ENCODE data around the gene ITPR1. TPM values are rescaled to one million over a fixed set of nuclear protein-coding genes. Genes with fewer than 3 reads are reported as not detected.

Gene ITPR1
- total RNA-seq, 4 donors from 2014 or later, result 56.1 to 71.2 (median 61.9) TPM

DNA sequence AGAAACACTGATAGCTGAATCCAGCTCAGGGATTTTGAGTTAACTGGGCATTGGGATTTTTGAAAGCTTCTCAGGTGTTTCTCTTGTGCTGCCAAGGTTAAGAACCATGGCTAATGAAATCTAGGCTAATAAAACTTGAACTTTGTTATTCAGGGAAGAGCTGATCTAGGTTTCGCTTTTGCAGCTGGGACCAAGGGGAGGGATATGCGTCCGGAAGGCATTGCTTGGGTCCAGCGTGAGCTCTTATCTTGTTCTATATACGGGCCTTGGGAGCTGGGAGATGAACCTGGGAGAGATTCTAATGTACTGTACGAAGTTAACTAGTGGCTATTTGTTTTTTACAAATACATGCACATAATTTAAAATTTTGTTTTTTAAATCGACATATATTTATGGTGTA is 29.8 kb downstream of the ITPR1 start:
- Histone ChIP-seq H3K4me3 (no peak overlapping the region), H3K36me3 (no peaks in the 10 kb centered on the region), H3K9me3 (no peaks in the 10 kb centered on the region), H3K27me3 (no peaks in the 10 kb centered on the region), H3K4me1 (peaks cover 0 to 14% (median 3%) of the 10 kb centered on the region in 4 donors), H3K27ac (no peak overlapping the region)
- 82 to 95% methylated on average over 7 of the region's 7 CpGs for WGBS, 2 donors
- no peak for DNase-seq (ENCODE audit: low spot score in 2 of 2)
- TF ChIP-seq, protein P1, sequence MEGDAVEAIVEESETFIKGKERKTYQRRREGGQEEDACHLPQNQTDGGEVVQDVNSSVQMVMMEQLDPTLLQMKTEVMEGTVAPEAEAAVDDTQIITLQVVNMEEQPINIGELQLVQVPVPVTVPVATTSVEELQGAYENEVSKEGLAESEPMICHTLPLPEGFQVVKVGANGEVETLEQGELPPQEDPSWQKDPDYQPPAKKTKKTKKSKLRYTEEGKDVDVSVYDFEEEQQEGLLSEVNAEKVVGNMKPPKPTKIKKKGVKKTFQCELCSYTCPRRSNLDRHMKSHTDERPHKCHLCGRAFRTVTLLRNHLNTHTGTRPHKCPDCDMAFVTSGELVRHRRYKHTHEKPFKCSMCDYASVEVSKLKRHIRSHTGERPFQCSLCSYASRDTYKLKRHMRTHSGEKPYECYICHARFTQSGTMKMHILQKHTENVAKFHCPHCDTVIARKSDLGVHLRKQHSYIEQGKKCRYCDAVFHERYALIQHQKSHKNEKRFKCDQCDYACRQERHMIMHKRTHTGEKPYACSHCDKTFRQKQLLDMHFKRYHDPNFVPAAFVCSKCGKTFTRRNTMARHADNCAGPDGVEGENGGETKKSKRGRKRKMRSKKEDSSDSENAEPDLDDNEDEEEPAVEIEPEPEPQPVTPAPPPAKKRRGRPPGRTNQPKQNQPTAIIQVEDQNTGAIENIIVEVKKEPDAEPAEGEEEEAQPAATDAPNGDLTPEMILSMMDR (IDR thresholded peaks at IDR 0.05), result no peak
- TF ChIP-seq EP300 (IDR thresholded peaks at IDR 0.05), result no peak

DNA sequence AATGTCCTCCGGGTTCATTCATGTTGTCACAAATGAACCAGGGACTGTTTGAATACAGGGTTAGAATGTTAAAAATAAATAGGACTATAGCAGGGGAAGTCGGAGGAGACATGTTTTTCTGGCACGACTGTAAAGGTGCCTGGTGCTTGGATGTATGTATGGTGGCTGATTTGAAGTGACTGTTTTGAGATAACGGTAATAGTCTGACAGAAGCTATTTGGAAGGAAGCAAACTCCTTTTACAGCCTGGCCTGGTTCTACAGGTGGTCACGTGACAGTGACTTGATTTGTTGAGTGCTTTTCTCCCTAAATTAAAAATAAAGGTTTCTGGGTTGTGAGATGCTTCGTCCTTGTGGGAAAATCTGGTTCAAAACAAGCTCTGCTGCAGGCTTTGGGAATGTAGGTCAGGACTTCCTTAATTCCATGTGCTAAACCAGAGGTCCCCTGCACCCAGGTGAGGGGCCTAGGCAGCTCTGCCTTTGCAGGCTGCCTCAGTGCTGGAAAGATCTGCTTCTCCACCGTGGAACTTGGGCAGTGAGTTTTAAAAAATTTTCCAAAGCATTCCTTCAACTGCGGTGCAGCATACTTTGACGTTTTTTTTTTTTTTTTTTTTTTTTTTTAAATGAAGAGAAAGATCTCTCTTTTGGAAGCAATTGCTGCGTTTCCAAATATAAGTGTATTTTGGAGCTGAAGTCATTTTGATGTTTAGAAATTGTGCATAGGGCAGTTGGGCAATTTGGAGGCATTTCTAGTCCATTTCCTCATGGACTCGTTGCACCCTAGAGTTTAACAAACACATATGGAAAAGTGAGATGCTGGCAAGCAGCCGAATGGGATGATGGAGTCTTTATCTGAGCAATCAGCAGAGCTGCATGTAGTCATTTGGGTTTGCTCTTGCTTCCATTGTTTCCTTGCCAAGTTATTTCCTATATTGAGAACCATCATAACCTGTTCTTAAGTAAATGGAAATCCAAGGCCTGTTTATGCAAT is 30.9 kb downstream of the ITPR1 start:
- DNase-seq (ENCODE audit: low spot score in 2 of 2), result no peak
- no peak overlapping the region for H3K4me3 ChIP-seq

DNA sequence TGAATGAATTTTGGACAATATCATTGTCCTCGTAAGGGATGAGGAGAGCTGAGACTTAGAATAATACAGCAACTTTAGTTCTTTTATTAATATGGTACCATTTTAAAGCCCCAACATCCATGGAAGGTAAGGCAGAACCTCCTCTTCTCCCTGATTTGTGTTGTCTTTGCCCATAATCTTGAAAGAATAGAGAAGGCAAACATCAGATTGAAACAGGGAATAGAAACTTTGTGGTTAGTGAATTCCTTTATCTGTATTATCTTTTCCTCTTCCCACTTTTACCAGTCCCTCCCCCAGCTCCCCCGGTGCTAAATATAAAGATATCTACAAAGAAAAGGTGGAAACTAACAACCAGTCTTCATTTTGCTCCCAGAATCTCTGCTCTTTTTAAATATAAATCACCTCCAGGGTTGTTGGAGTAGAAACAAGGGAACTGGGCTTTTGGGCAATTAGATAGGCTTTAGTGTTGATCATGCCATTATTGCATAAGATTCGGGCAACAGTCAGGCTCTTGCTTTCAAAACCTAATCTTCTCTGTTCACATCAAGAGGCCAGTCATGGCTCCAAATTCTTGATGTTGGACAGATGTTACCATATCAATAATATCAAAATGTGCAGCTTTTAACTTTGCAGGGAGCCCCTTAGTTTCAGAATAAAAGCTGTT is 32.5 kb downstream of the ITPR1 start:
- DNase-seq (ENCODE audit: low spot score in 2 of 2), result no peak

More for the DNA sequence above, 30.9 kb downstream of the ITPR1 start:
- 47 to 55% methylated on average over 12 of the region's 12 CpGs for WGBS, 2 donors
- H3K4me1 ChIP-seq, result peaks cover 0 to 11% (median 3%) of the 10 kb centered on the region in 4 donors
- no peak for TF ChIP-seq POLR2A (IDR thresholded peaks at IDR 0.05)
- TF ChIP-seq EP300 (IDR thresholded peaks at IDR 0.05), result no peak
- TF ChIP-seq, protein P1 (IDR thresholded peaks at IDR 0.05), result no peak
- H3K27ac ChIP-seq, result no peak overlapping the region
- no peaks in the 10 kb centered on the region for H3K9me3 ChIP-seq
- no peaks in the 10 kb centered on the region for H3K36me3 ChIP-seq
- H3K27me3 ChIP-seq, result no peaks in the 10 kb centered on the region

DNA sequence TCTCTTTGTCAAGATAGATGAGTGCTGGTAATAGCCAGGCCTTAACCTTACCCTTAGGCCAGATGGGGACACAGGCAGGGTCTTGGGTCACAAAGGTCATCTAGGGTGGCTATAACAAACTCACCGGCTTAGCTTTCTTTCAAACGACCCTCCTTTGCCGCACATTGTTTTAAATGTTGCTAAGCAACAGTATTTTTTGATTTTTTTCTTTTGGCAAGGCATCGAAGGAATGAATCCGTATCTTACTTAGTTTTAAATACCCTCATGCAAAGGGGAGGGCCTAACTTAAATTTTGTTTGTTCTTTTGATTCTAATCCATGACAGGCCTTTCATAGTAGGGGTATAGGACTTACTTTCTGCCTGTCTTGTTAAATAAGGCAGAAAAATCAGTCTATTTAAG is 35.2 kb downstream of the ITPR1 start:
- H3K4me3 ChIP-seq, result no peak overlapping the region
- TF ChIP-seq, protein P1 (IDR thresholded peaks at IDR 0.05), result no peak
- TF ChIP-seq POLR2A (IDR thresholded peaks at IDR 0.05), result no peak
- no peak for TF ChIP-seq EP300 (IDR thresholded peaks at IDR 0.05)
- no peak overlapping the region for H3K27ac ChIP-seq
- no peak for DNase-seq (ENCODE audit: low spot score in 2 of 2)
- H3K27me3 ChIP-seq, result no peaks in the 10 kb centered on the region
- peaks cover 0 to 11% (median 4%) of the 10 kb centered on the region in 4 donors for H3K4me1 ChIP-seq
- no peaks in the 10 kb centered on the region for H3K36me3 ChIP-seq
- no peaks in the 10 kb centered on the region for H3K9me3 ChIP-seq
- 46 to 62% methylated on average over 5 of the region's 5 CpGs for WGBS, 2 donors

More for the DNA sequence above, 32.5 kb downstream of the ITPR1 start:
- no peaks in the 10 kb centered on the region for H3K27me3 ChIP-seq
- no peak for TF ChIP-seq POLR2A (IDR thresholded peaks at IDR 0.05)
- TF ChIP-seq, protein P1 (IDR thresholded peaks at IDR 0.05), result no peak
- TF ChIP-seq EP300 (IDR thresholded peaks at IDR 0.05), result no peak
- no peak overlapping the region for H3K27ac ChIP-seq
- H3K9me3 ChIP-seq, result no peaks in the 10 kb centered on the region
- 63 to 75% methylated on average over 3 of the region's 3 CpGs for WGBS, 2 donors
- peaks cover 0 to 11% (median 3%) of the 10 kb centered on the region in 4 donors for H3K4me1 ChIP-seq
- no peak overlapping the region for H3K4me3 ChIP-seq
- H3K36me3 ChIP-seq, result no peaks in the 10 kb centered on the region
